NCI-H2227 (cell line): ENCODE data around the gene HS6ST2.

ENCODE experiments used
- DNase-seq: peaks from one replicate; lab custom pipeline; 2025; ENCODE audit not compliant: unreplicated experiment; lab: John Stamatoyannopoulos, UW

Gene HS6ST2

GRCh38 chrX:132689612-132690563, 268.5 kb downstream of the HS6ST2 start:
- DNase-seq: no peak

GRCh38 chrX:132685276-132685675, 273.2 kb downstream of the HS6ST2 start:
- DNase-seq: no peak

GRCh38 chrX:132677233-132677716, 281.2 kb downstream of the HS6ST2 start:
- no peak for DNase-seq

GRCh38 chrX:132676561-132677186, 281.8 kb downstream of the HS6ST2 start:
- no peak for DNase-seq

GRCh38 chrX:132676102-132676501, 282.3 kb downstream of the HS6ST2 start:
- DNase-seq: no peak

GRCh38 chrX:132673331-132673730, 285.1 kb downstream of the HS6ST2 start:
- no peak for DNase-seq

GRCh38 chrX:132671229-132671641, 287.2 kb downstream of the HS6ST2 start:
- DNase-seq: no peak

GRCh38 chrX:132669142-132669541, 289.3 kb downstream of the HS6ST2 start:
- no peak for DNase-seq

GRCh38 chrX:132668178-132668577, 290.3 kb downstream of the HS6ST2 start:
- no peak for DNase-seq

- DNase-seq: no peak
These were observed 292.8 kb downstream of the HS6ST2 start for GRCh38 chrX:132665676-132666075.

- DNase-seq: no peak
These were observed 294.2 kb downstream of the HS6ST2 start for GRCh38 chrX:132664273-132664672.

- DNase-seq: no peak
These were observed 295.6 kb downstream of the HS6ST2 start for GRCh38 chrX:132662844-132663243.

GRCh38 chrX:132657876-132658275, 300.6 kb downstream of the HS6ST2 start:
- no peak for DNase-seq

GRCh38 chrX:132652871-132653270, 305.6 kb downstream of the HS6ST2 start:
- no peak for DNase-seq

GRCh38 chrX:132651421-132652086, 306.9 kb downstream of the HS6ST2 start:
- DNase-seq: no peak

GRCh38 chrX:132648895-132649294, 309.5 kb downstream of the HS6ST2 start:
- DNase-seq: no peak

- no peak for DNase-seq
These were observed 319.0 kb downstream of the HS6ST2 start for GRCh38 chrX:132639446-132639845.

GRCh38 chrX:132638313-132638712, 320.1 kb downstream of the HS6ST2 start:
- DNase-seq: no peak

GRCh38 chrX:132636080-132636479, 322.3 kb downstream of the HS6ST2 start:
- DNase-seq: no peak

- DNase-seq: no peak
These were observed 323.9 kb downstream of the HS6ST2 start for GRCh38 chrX:132634521-132634920.

GRCh38 chrX:132631579-132632232, 326.7 kb downstream of the HS6ST2 start:
- DNase-seq: peak; percentile 25
